CD4-positive, alpha-beta T cell treated with Interleukin-6 for 4 hours (primary cell): ENCODE results near the gene PHACTR2.
"Not testable (repeated sequence)": the region's sequence is repeated elsewhere in the genome, so short reads cannot be mapped to it uniquely, and the experiment has no call there.

Experiments
- DNase-seq: peaks from one replicate; pipeline ENCODE4 v3.0.0-alpha.2; 2020; ENCODE audit warnings: mixed read lengths

Gene PHACTR2

DNA sequence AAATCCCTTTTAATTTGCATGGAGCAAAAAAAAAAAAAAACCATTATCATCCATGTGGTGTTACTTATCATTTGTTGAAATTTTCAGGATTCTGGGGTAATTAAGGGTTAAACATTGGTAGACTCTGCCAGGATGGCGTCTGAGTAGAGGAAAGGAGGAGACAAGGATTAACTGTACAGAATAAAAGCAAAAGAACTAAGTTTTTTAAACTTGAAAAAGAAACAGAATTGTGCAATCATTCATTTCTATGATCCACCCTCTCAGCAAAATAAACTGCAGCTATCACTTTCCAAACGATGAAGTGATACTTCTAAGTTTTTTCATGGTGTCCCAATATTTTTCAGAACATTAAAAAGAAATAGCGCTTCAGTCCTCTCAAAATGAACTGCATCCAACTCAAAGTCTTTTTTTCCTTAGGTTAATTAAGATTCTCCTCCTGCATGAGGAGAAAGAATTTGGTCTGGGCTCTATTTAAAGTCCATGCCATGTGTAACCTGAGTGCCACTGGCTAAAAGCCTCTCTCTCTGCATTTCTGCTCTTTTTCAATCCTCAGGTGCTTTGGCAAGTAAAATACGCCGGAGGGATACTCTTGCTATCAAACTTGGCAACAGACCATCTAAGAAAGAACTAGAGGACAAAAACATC lies 95.9 kb downstream of the PHACTR2 start:
- DNase-seq: no peak

DNA sequence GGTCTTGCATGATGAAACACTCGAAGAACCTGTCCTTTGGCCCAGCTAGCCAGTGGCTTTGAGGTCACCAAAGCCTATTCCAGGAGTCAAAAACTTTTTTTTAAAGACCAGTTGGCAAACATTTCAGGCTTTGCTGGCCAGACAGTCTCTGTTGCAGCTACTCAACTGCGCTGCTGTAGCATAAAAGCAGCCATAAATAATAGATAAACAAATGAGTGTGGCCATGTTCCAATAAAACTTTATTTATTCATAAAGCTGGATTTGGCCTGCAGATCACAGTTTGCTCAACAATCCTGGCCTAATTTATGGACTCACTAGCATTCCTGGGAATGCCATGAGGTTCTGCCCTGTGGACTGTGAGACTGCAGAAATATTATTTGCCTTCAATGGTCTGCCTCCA lies 96.6 kb downstream of the PHACTR2 start:
- DNase-seq: no peak

DNA sequence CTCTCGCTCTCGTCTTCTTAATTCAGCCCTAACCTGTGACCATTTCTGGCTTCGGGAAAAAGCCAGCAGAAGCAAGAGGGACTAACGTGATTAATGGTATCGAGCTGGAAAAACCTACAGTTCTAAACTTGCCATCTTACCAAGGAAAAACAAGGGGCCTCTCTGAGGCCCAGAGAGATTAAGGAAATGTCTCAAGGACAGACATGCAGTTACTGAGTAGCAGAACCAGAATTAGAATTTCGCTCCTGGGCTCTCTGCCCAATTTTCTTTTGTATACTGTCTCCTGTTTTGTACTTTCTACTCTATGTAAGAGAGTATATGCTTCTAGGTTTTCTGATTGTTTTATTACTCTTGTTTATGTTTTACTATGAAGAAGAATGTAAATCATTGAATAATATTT lies 97.6 kb downstream of the PHACTR2 start:
- no peak for DNase-seq

DNA sequence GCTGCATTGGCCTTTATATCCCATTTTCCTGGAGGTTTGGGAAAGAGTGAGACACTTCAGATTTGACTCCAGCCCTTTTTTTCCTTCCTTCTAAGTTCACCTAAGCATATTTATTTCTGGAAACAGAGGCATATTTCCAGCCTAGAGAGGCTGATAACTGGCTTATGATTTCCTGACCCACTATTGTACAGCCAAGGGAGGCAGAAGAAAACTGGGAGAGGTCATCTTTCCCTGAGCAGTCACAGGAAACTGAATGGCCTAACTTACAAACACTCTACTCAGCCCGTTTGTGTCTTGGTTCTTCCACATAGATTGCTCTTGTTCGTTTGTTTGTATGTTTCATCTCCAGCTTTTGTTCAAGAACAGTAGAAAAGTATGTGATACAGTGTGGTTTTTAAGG lies 101.2 kb downstream of the PHACTR2 start:
- DNase-seq: no peak

DNA sequence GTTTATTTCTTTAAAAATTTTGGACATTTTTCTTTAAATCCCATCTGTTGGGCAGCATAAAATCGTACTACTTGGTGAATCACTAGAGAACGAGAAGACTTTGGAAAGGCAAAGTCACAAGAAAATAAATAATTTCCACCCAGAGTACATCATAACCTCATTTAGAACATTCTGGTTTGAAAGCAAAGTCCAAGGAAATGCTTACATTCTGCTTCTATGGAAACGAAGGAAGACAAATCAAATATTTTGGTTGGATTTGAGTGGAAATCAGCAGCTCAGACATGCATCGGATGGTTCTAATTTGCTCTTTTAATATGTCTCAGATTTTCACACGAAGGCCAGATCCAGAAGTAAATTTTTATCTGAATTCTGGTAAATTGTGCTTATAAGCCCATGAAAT lies 104.7 kb downstream of the PHACTR2 start:
- DNase-seq: no peak

DNA sequence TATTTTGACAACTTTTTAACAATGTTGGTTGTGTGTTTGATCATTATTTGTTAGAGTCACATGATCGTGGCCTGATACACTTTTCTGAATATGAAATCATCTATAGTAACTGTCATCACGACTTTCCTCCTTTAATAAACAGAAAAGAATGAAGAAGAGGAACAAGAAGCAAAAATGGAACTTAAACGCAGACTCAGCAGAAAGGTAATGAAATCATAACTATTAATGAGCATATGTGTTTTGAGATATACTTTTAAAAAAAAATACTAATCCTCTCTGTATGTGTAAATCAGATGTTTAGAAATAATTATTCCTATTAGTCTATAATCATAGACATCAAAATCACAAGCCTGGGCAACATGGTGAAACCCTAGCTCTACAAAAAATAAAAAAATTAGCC lies 105.3 kb downstream of the PHACTR2 start:
- no peak for DNase-seq

DNA sequence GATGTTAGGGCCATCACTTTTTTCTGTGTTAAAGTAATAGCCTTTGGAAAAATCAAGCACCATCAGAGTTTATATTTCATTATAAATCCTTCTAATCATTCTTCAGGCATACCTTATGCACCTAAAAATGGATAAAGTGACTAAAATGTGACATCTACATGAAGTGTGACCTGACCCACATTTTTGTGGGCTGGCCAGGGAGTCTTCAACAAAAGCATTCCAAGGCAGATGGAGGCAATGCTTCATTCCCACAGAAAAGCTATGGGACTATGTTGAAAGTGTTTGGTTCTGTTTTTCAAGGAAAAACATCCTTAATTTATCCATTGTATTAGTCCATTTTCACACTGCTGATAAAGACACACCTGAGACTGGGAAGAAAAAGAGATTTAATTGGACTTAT lies 106.6 kb downstream of the PHACTR2 start:
- DNase-seq: no peak

DNA sequence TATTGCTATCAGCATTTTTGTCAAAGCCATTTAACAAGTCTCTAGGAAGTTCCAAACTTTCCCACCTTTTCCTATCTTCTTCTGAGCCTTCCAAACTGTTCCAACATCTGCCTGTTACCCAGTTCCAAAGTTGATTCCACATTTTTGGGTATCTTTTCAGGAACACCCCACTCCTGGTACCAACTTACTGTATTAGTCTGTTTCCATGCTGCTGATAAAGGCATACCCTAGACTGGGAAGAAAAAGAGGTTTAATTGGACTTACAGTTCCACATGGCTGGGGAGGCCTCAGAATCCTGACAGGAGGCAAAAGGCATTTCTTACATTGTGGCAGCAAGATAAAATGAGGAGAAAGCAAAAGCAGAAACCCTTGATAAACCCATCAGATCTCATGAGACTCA lies 108.6 kb downstream of the PHACTR2 start:
- DNase-seq: not testable (repeated sequence)

DNA sequence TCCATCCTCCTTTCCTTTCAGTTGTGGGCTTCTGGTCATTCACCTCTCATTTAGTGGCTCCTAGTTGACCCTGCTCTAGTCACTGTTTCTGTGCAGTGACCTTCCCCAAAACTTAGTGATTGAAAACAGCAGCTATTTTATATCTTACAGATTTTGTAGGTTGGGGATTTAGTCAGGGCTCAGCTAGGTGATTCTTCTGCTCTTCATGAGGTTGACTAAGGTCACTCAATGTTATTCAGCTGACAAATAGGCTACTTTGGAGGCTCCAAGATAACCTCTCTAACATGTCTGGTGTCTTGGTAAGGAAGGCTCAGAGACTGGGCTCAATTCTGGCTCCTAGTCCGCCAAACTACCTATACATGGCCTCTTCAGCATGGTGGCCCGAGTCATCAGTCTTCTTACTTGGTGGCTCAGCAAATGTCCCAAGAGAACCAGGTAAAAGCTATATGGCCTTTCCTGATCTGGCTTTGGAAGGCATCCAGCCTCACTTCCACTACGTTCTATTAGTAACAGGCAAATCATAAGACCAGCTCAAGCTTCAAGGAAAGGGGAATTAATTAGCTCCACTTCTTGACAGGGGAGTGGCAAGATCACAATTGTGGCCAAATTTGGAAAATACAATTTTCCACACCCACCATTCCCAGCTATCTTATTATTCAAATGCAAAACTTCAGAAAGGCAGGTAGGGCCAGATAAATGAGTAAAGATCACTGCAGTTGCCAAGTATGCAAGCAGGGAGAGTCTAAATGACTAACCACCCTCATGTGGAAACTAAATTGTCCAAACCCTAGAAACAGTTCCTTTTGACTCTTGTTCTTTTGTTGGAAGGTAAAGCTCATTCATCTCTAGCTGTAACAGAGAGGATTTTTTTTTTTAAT lies 114.9 kb downstream of the PHACTR2 start:
- no peak for DNase-seq

DNA sequence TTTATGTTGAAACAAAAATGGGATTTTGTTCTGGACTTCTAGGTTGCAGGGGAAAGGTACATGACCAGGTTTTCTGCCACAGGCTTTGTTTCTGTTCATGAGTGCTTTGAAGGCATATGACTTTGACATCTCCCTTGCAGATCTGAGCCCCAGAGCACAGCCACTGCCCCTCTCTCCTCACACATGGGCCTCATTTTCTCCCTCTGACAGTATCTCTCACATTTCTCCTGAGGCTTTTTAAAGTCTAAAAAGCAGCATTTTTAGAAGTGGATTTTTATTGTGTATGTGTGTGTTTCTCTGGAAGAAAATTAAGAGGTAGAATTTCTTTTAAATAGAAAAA lies 115.5 kb downstream of the PHACTR2 start:
- no peak for DNase-seq

DNA sequence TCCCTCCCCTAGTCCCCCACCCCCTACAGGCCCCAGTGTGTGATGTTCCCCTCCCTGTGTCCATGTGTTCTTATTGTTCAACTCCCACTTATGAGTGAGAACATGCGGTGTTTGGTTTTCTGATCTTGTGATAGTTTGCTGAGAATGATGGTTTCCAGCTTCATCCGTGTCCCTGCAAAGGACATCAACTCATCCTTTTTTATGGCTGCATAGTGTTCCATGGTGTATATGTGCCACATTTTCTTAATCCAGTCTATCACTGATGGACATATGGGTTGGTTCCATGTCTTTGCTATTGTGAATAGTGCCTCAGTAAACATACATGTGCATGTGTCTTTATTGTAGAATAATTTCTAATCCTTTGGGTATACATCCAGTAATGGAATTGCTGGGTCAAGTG lies 118.8 kb downstream of the PHACTR2 start:
- DNase-seq: not testable (repeated sequence)

DNA sequence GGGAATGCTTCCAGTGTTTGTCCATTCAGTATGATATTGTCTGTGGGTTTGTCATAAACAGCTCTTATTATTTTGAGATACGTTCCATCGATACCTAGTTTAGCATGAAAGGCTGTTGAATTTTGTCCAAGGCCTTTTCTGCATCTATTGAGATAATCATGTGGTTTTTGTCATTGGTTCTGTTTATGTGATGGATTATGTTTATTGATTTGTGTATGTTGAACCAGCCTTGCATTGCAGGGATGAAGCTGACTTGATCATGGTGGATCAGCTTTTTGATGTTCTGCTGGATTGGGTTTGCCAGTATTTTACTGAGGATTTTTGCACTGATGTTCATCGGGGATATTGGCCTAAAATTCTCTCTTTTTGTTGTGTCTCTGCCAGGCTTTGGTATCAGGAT lies 120.7 kb downstream of the PHACTR2 start:
- DNase-seq: not testable (repeated sequence)

DNA sequence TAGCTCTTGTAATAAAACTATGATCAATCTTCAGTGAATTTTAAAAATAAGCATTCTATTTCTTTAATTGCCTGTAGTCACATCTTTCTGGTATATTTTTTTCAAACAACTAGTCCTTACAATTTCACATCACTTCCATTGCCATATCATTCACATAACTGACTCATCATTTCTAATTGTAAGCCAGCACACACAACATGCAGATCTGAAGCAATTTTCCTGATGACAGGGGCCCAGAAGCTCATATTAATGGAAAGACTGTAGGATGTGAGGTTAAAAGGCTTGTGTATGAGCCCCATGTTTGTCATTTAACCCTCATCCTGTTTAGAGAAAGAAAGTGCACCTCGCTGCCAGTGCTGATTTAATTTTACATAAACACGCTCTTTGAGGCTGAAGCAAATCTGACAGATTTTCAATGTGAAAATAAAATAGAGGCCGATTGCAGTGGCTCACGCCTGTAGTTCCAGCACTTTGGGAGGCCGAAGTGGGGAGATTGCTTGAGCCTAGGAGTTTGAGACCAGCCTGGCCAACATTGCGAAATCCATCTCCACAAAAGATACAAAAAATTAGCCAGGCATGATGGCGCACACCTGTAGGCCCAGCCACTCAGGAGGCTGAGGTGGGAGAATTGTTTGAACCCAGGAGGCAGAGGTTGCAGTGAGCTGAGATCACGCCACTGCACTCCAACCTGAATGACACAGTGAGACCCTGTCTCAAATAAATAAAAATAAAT lies 125.2 kb downstream of the PHACTR2 start:
- DNase-seq: no peak

DNA sequence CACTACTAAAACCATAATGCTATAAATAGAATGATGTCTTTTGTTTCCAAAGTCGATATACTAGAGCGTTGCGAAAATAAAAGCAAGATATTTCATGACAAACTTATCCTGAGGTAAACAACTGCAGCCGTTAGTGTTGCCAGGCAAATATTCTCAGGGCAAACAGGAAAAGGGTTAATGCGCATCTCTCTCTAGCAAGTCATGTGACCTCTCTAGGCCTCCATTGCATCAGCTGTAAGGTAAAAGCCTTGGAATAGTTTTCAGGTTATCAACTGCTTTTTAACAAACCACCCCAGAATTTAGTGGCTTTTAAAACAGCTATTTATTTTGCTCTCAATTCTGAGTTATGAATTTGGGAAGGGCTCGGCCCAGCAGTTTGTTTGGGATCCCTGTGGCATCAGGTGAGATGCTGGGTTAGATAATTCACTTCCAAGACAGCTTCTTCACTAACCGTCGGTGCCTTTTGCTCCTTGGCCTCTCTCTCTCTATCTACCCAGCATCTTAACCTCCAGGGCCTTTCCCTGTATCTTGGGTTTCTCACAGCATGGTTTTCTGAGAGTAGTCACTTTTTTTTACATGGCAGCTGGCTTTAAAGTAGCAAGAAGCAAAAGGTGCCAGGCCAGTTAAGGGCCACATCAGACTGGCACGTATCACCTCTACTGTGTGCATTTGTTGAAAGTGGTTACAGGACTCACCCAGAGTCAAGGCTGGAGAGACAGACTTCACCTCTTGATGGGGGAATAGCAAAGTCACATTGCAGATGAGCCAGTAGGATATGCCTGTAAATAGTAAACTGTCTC lies 126.2 kb downstream of the PHACTR2 start:
- no peak for DNase-seq

DNA sequence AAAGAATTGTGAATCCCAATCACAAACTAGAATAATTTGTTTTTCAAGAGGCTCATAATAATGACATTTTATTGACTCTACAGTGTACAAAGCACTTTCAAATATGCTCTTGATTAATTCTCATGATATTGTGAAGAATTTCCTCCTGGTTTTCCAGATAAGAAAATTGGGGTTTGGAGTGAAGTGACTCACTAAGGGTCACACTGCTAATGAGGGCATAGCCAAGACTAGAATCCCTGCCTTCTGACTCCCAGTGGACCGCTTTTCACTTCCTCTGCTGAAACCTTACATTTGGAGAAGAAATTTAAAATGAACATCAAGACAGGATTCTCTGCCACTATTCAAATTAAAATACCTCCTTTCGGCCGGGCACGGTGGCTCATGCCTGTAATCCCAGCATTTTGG lies 127.1 kb downstream of the PHACTR2 start:
- DNase-seq: no peak

DNA sequence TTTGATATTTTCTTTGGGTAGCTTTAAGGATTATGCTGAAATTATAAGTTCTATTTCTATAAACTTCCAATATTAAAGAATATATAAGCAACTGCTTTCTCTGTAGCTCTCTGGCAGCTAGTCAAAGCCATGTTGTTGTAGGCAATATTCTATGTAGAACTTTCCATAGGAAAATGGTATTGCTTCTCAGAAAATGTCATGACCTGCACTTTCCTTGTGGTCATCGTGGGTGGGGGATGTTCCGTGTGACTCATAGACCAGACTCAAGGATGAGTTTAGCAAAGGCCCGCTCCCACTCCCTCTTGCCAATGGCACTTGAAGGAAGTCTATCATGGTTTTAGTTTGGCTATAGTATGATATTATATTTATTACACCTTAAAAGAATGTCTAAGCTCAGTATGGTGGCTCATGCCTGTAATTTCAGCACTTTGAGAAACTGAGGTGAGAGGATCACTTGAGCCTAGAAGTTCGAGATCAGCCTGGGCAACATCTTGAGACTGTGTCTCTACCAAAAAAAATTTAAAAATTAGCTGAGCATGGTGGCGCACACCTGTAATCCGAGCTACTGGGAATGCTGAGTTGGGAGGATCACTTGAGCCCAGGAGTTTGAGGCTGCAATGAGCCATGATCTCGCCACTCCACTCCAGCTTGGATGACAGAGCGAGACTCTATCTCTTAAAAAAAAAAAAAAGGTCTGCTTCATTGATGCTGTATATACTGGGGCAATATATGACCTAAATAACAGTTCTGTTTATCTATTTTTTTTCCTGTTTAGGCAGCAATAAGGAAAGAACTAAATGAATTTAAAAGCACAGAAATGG lies 128.7 kb downstream of the PHACTR2 start:
- peak; percentile 2 for DNase-seq

DNA sequence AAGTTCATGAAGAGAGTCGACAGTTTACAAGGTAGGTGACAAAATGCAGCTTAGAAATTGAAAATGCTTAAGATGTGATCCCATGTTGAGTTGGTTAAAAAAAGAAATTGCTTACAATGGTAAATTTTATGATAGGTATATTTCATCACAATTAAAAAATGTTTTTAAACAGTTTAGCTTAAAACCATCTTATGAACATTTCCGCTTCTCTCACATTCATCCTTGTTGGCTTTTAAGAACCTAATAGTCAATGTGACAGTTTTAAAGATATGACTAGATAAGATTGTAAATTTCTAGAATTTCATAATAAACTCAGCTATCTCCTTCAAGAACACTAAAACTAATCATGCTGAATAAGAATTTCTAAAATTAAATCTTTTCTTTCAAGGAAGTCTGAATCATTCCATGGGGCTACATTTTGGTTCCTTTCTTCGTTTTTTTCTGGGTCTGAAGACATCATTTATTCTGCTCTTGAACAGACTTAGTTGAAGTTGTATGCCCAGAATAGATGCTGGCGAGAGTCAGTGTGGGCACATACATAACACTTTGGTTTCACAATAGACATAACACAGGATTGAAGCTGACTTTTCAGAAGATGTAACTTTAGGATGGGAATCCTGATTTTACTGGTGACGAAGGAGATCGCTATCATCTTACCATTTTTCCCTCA lies 129.5 kb downstream of the PHACTR2 start:
- no peak for DNase-seq

DNA sequence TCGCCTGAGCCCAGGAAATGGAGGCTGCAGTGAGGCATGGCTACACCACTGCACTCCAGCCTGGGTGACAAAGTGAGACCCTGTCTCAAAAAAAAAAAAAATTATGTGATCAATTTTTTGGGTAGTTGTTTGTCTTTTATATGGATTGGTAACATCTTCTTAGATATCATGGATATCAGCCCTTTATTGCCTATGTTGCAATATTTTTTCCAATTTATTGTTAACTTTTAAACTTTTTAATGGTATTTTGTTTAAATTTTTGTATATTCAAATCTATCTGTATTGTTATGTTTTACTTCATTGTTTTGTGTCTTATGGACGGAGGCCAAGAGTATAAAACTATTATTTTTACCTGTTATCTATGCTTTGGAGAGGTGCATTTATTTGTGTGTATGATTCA lies 133.0 kb downstream of the PHACTR2 start:
- no peak for DNase-seq

DNA sequence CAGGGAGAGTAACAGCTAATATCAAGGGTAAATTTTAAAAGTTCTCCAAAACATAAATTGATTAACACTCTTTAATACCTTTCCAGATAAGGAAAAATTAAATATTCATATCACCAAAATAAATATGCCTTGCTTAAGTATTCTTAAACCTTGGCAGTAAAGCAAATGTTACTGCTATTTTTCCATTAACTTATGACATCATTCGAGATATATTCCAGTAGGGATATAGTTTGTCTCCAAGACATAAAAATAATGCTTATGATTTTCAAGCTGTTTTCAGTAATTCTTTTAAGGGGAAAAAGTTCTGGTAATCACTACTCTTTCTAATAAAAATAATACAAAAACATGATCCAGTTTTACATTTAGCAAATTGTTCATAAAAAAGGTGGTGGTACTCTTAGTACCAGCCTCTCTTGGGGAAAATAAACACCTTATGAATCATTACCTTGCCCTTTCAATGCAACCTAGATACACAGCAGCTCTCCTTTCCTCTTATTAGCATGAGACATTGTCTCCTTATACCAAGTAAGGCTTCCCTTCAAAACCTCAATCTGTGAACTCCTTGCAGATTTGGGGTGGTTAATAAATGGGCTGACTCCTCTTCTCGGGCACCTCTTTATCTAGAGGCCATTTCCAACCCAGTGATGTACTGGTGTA lies 133.9 kb downstream of the PHACTR2 start:
- DNase-seq: no peak

DNA sequence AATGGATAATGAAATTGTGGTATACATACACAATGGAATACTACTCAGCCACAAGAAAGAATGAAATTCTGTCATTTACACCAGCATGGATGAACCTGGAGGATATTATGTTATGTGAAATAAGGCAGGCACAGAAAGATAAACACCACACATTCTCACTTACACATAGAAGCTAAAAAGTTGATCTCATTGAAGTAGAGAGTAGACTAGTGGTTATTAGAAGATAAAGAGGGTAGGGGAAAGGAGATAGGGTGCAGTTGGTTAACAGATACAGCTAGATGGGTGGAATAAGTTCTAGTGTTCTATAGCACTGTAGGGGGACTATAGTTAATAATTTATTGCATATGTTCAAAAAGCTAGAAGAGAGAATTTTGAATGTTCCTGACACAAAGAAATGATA lies 139.9 kb downstream of the PHACTR2 start:
- no peak for DNase-seq

DNA sequence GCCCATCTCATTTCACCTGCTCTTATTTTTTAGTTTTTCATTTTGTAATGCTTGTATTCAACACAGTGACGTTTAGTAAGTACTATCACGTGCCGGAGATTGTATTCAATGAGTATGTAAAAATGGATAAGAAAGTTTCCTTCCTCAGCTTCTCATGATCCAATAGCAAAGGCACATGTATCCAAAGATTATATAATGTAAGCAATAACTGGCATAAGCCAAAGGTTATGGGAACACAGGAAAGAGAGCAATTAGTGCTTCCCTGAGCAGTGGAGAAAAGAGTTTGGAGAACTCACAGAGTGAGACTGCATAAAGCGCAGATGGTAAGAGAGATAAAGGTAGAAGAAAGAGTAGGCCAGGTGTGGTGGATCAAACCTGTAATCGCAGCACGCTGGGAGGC lies 143.6 kb downstream of the PHACTR2 start:
- DNase-seq: no peak
